Ovary (tissue), 3 donors: ENCODE measurements around the gene UTP15.

Source experiments
- EP300 ChIP-seq: sonication (generic); formaldehyde crosslinking; IDR thresholded peaks from one replicate; pipeline ENCODE4 v1.6.1; 2017; ENCODE audit warnings: antibody characterized with exemption
- POLR2A ChIP-seq: fragments of 450-650 bp; IDR thresholded peaks from one replicate; pipeline ENCODE4 v1.6.1; 2017; ENCODE audit warnings: antibody characterized with exemption, mild to moderate bottlenecking, moderate library complexity
- TF ChIP-seq, protein P1 (sequence below), 3 donors: fragments of 450-650 bp in 2 of 3; fragments of 200-600 bp in 1 of 3; IDR thresholded peaks; one replicate each; pipeline versions ENCODE4 v1.5.1 to v1.8.0; 2016 to 2022; ENCODE audit warnings: antibody characterized with exemption in 3 of 3, mild to moderate bottlenecking in 1 of 3
- donor health status: DM: no; HTN: no; CAD: no.

- TF ChIP-seq, protein P1, sequence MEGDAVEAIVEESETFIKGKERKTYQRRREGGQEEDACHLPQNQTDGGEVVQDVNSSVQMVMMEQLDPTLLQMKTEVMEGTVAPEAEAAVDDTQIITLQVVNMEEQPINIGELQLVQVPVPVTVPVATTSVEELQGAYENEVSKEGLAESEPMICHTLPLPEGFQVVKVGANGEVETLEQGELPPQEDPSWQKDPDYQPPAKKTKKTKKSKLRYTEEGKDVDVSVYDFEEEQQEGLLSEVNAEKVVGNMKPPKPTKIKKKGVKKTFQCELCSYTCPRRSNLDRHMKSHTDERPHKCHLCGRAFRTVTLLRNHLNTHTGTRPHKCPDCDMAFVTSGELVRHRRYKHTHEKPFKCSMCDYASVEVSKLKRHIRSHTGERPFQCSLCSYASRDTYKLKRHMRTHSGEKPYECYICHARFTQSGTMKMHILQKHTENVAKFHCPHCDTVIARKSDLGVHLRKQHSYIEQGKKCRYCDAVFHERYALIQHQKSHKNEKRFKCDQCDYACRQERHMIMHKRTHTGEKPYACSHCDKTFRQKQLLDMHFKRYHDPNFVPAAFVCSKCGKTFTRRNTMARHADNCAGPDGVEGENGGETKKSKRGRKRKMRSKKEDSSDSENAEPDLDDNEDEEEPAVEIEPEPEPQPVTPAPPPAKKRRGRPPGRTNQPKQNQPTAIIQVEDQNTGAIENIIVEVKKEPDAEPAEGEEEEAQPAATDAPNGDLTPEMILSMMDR (IDR thresholded peaks at IDR 0.05) = no peak
- no peak for TF ChIP-seq POLR2A
- TF ChIP-seq EP300 = no peak
These were observed 57.5 kb downstream of the UTP15 start for GRCh38 chr5:73623060-73623459.
